Parathyroid adenoma (tissue), 2 donors: ENCODE results near the gene APOBEC2.
"Not testable (repeated sequence)": the region's sequence is repeated elsewhere in the genome, so short reads cannot be mapped to it uniquely, and the experiment has no call there.

Experiments used
- H2AFZ ChIP-seq: fragments of 300-600 bp; sonication (generic); one replicate; pipeline ENCODE4 v1.7.0; 2017; ENCODE audit warnings: antibody characterized with exemption, mild to moderate bottlenecking
- H3K27ac ChIP-seq: fragments of 300-600 bp; sonication (generic); one replicate; pipeline ENCODE4 v1.7.0; 2017
- H3K27me3 ChIP-seq: fragments of 300-600 bp; sonication (generic); one replicate; pipeline ENCODE4 v1.7.0; 2017; ENCODE audit warnings: low read length; ENCODE audit not compliant: control insufficient read depth, insufficient read depth
- H3K36me3 ChIP-seq: fragments of 300-600 bp; sonication (generic); one replicate; pipeline ENCODE4 v1.7.0; 2017; ENCODE audit warnings: low read length; ENCODE audit not compliant: control insufficient read depth, insufficient read depth
- H3K4me1 ChIP-seq: fragments of 300-600 bp; sonication (generic); one replicate; pipeline ENCODE4 v1.7.0; 2017; ENCODE audit warnings: control low read depth
- H3K4me2 ChIP-seq: fragments of 300-600 bp; sonication (generic); one replicate; pipeline ENCODE4 v1.7.0; 2017; ENCODE audit warnings: low read length
- H3K4me3 ChIP-seq: fragments of 300-600 bp; sonication (generic); one replicate; pipeline ENCODE4 v1.7.0; 2017; ENCODE audit warnings: low read depth, low read length
- H3K79me2 ChIP-seq: fragments of 300-600 bp; sonication (generic); one replicate; pipeline ENCODE4 v1.7.0; 2017; ENCODE audit warnings: control low read depth
- H3K9ac ChIP-seq: fragments of 300-600 bp; sonication (generic); one replicate; pipeline ENCODE4 v1.7.0; 2017; ENCODE audit warnings: mild to moderate bottlenecking
- H3K9me3 ChIP-seq: fragments of 300-600 bp; sonication (generic); one replicate; pipeline ENCODE4 v1.7.0; 2017; ENCODE audit warnings: low read length; ENCODE audit not compliant: control insufficient read depth
- CTCF ChIP-seq: fragments of 300-600 bp; sonication (generic); IDR thresholded peaks from one replicate; pipeline ENCODE4 v1.7.0; 2017; ENCODE audit warnings: antibody characterized with exemption, mild to moderate bottlenecking
- donor health status: primary hyperparathyroidism.

APOBEC2 gene

GRCh38 chr6:41053041-41053440 lies at the start of gene APOBEC2:
Gene APOBEC2 (plus strand): TSS chr6:41053202. CDS start chr6:41053348, 146 bp downstream.
- H3K9me3 ChIP-seq, result no peaks in the 10 kb centered on the region
- H3K27ac ChIP-seq, result no peak within 1 kb of the TSS
- no peak within 1 kb of the TSS for H2AFZ ChIP-seq
- no peak for TF ChIP-seq CTCF
- no peaks in the 10 kb centered on the region for H3K79me2 ChIP-seq
- peaks cover under 1% of the 10 kb centered on the region for H3K4me1 ChIP-seq
- H3K4me3 ChIP-seq, result no peak within 1 kb of the TSS
- no peaks in the 10 kb centered on the region for H3K36me3 ChIP-seq
- H3K27me3 ChIP-seq, result no peaks in the 10 kb centered on the region
- no peak within 1 kb of the TSS for H3K9ac ChIP-seq
- H3K4me2 ChIP-seq, result no peak within 1 kb of the TSS

- not testable (repeated sequence) for H3K4me3 ChIP-seq, H3K27ac ChIP-seq, H3K27me3 ChIP-seq, H3K79me2 ChIP-seq, H3K36me3 ChIP-seq, H2AFZ ChIP-seq, H3K9me3 ChIP-seq, H3K4me2 ChIP-seq, H3K4me1 ChIP-seq, H3K9ac ChIP-seq
- TF ChIP-seq CTCF, result peak; percentile 70
These were observed 46.8 kb upstream of the APOBEC2 start for GRCh38 chr6:41006217-41006616.

GRCh38 chr6:41006980-41007379 lies 46.0 kb upstream of the APOBEC2 start:
- not testable (repeated sequence) for H3K27me3 ChIP-seq, H3K36me3 ChIP-seq, H3K4me2 ChIP-seq, H3K4me3 ChIP-seq, H3K4me1 ChIP-seq, H3K27ac ChIP-seq, H3K9ac ChIP-seq, H3K79me2 ChIP-seq, H3K9me3 ChIP-seq, H2AFZ ChIP-seq

- H3K79me2 ChIP-seq, result no peaks in the 10 kb centered on the region
- H3K4me3 ChIP-seq, result no peak overlapping the region
- no peak for TF ChIP-seq CTCF
- no peak overlapping the region for H2AFZ ChIP-seq
- H3K4me2 ChIP-seq, result no peak overlapping the region
- no peak overlapping the region for H3K27ac ChIP-seq
- H3K36me3 ChIP-seq, result no peaks in the 10 kb centered on the region
- H3K9me3 ChIP-seq, result no peaks in the 10 kb centered on the region
- no peaks in the 10 kb centered on the region for H3K4me1 ChIP-seq
- H3K27me3 ChIP-seq, result no peaks in the 10 kb centered on the region
- no peak overlapping the region for H3K9ac ChIP-seq
These were observed 45.0 kb upstream of the APOBEC2 start for GRCh38 chr6:41008011-41008410.

- Histone ChIP-seq H3K4me3 (no peak overlapping the region), H3K36me3 (no peaks in the 10 kb centered on the region), H3K27me3 (no peaks in the 10 kb centered on the region), H2AFZ (no peak overlapping the region), H3K27ac (no peak overlapping the region), H3K4me2 (no peak overlapping the region), H3K4me1 (no peaks in the 10 kb centered on the region), H3K9ac (no peak overlapping the region), H3K79me2 (no peaks in the 10 kb centered on the region), H3K9me3 (no peaks in the 10 kb centered on the region)
- no peak for TF ChIP-seq CTCF
These were observed 43.3 kb upstream of the APOBEC2 start for GRCh38 chr6:41009669-41010068.
